ENCODE data around the gene MSRB2. TPM values are rescaled to one million over a fixed set of nuclear protein-coding genes. Genes with fewer than 3 reads are reported as not detected.
"Not testable (repeated sequence)": the region's sequence is repeated elsewhere in the genome, so short reads cannot be mapped to it uniquely, and the experiment has no call there.

The MSRB2 gene
- total RNA-seq, 2 donors from 2014 or later: 15.0 TPM

GRCh38 chr10:23063973-23064812 is 31.2 kb upstream of the MSRB2 start:
- Mint-ChIP-seq H3K4me1 (ENCODE audit: low read depth) (peaks cover 4% of the 10 kb centered on the region), H3K9me3 (peaks cover 0 to 2% of the 10 kb centered on the region in 2 donors), H3K27me3 (ENCODE audit: low read depth) (peaks cover 2% of the 10 kb centered on the region), H3K36me3 (ENCODE audit: insufficient read depth in 2 of 2) (no peaks in the 10 kb centered on the region), H3K27ac (no peak overlapping the region), H3K4me3 (no peak overlapping the region)
- ATAC-seq (replicated peaks in 1 of 2) (no peak), DNase-seq (no peak)

- H3K9me3 Mint-ChIP-seq; H3K4me3 Mint-ChIP-seq; ATAC-seq (replicated peaks in 1 of 2); H3K27me3 Mint-ChIP-seq (ENCODE audit: low read depth); H3K27ac Mint-ChIP-seq; H3K4me1 Mint-ChIP-seq (ENCODE audit: low read depth); H3K36me3 Mint-ChIP-seq (ENCODE audit: insufficient read depth in 2 of 2); DNase-seq: not testable (repeated sequence)
These were observed 30.6 kb upstream of the MSRB2 start for GRCh38 chr10:23064813-23065114.

- H3K36me3 Mint-ChIP-seq (ENCODE audit: insufficient read depth in 2 of 2): no peaks in the 10 kb centered on the region
- H3K4me3 Mint-ChIP-seq: no peak overlapping the region
- H3K9me3 Mint-ChIP-seq: no peaks in the 10 kb centered on the region
- no peak overlapping the region for H3K27ac Mint-ChIP-seq
- no peak for DNase-seq
- H3K27me3 Mint-ChIP-seq (ENCODE audit: low read depth): no peaks in the 10 kb centered on the region
- H3K4me1 Mint-ChIP-seq (ENCODE audit: low read depth): peaks cover 4% of the 10 kb centered on the region
- ATAC-seq (replicated peaks in 1 of 2): no peak
These were observed 30.0 kb upstream of the MSRB2 start for GRCh38 chr10:23065181-23065948.

- Mint-ChIP-seq H3K4me1 (ENCODE audit: low read depth) (peaks cover 4% of the 10 kb centered on the region), H3K4me3 (no peak overlapping the region), H3K9me3 (no peaks in the 10 kb centered on the region), H3K27me3 (ENCODE audit: low read depth) (no peaks in the 10 kb centered on the region), H3K27ac (no peak overlapping the region), H3K36me3 (ENCODE audit: insufficient read depth in 2 of 2) (no peaks in the 10 kb centered on the region)
- no peak for ATAC-seq (replicated peaks in 1 of 2)
- DNase-seq: no peak
These were observed 28.0 kb upstream of the MSRB2 start for GRCh38 chr10:23067337-23067736.

- ATAC-seq (replicated peaks in 1 of 2): peak in 1 of 2 donors; percentile 55
- Mint-ChIP-seq H3K36me3 (ENCODE audit: insufficient read depth in 2 of 2) (no peaks in the 10 kb centered on the region), H3K4me1 (ENCODE audit: low read depth) (peaks cover 4% of the 10 kb centered on the region), H3K27me3 (ENCODE audit: low read depth) (no peaks in the 10 kb centered on the region), H3K4me3 (peak overlapping the region in 1 of 2 donors; percentile 35), H3K27ac (no peak overlapping the region), H3K9me3 (no peaks in the 10 kb centered on the region)
- DNase-seq: peak; percentile 53 to 70
These were observed 27.2 kb upstream of the MSRB2 start for GRCh38 chr10:23067939-23068775.

- Mint-ChIP-seq H3K27ac (peak overlapping the region; percentile 30), H3K4me3 (no peak overlapping the region), H3K36me3 (ENCODE audit: insufficient read depth in 2 of 2) (no peaks in the 10 kb centered on the region), H3K4me1 (ENCODE audit: low read depth) (peaks cover 4% of the 10 kb centered on the region), H3K27me3 (ENCODE audit: low read depth) (peaks cover 7% of the 10 kb centered on the region), H3K9me3 (no peaks in the 10 kb centered on the region)
- ATAC-seq (replicated peaks in 1 of 2): peak; percentile 67 to 86
- DNase-seq: peak in 1 of 2 donors; percentile 38
These were observed 26.2 kb upstream of the MSRB2 start for GRCh38 chr10:23069019-23069815.

- DNase-seq; H3K27ac Mint-ChIP-seq; H3K36me3 Mint-ChIP-seq (ENCODE audit: insufficient read depth in 2 of 2); H3K9me3 Mint-ChIP-seq; H3K4me3 Mint-ChIP-seq; ATAC-seq (replicated peaks in 1 of 2); H3K4me1 Mint-ChIP-seq (ENCODE audit: low read depth): not testable (repeated sequence)
- peaks cover 16% of the 10 kb centered on the region for H3K27me3 Mint-ChIP-seq (ENCODE audit: low read depth)
These were observed 25.1 kb upstream of the MSRB2 start for GRCh38 chr10:23070092-23070912.

GRCh38 chr10:23070913-23071218 is 24.5 kb upstream of the MSRB2 start:
- no peak for ATAC-seq (replicated peaks in 1 of 2)
- Mint-ChIP-seq H3K4me1 (ENCODE audit: low read depth) (peaks cover 4% of the 10 kb centered on the region), H3K27me3 (ENCODE audit: low read depth) (peaks cover 22% of the 10 kb centered on the region), H3K36me3 (ENCODE audit: insufficient read depth in 2 of 2) (no peaks in the 10 kb centered on the region), H3K9me3 (no peaks in the 10 kb centered on the region), H3K4me3 (no peak overlapping the region), H3K27ac (no peak overlapping the region)
- no peak for DNase-seq

GRCh38 chr10:23072593-23072992 is 22.8 kb upstream of the MSRB2 start:
- H3K4me3 Mint-ChIP-seq; H3K4me1 Mint-ChIP-seq (ENCODE audit: low read depth); H3K36me3 Mint-ChIP-seq (ENCODE audit: insufficient read depth in 2 of 2); ATAC-seq (replicated peaks in 1 of 2); DNase-seq; H3K9me3 Mint-ChIP-seq; H3K27ac Mint-ChIP-seq: not testable (repeated sequence)
- peaks cover 34% of the 10 kb centered on the region for H3K27me3 Mint-ChIP-seq (ENCODE audit: low read depth)

GRCh38 chr10:23073527-23073926 is 21.9 kb upstream of the MSRB2 start:
- peaks cover 41% of the 10 kb centered on the region for H3K27me3 Mint-ChIP-seq (ENCODE audit: low read depth)
- DNase-seq (no peak), ATAC-seq (replicated peaks in 1 of 2) (no peak)
- H3K27ac Mint-ChIP-seq: no peak overlapping the region
- no peaks in the 10 kb centered on the region for H3K36me3 Mint-ChIP-seq (ENCODE audit: insufficient read depth in 2 of 2)
- H3K9me3 Mint-ChIP-seq: no peaks in the 10 kb centered on the region
- H3K4me3 Mint-ChIP-seq: no peak overlapping the region
- no peaks in the 10 kb centered on the region for H3K4me1 Mint-ChIP-seq (ENCODE audit: low read depth)

GRCh38 chr10:23075672-23076071 is 19.7 kb upstream of the MSRB2 start:
- peak; percentile 55 to 92 for ATAC-seq (replicated peaks in 1 of 2)
- peaks cover 58% of the 10 kb centered on the region for H3K27me3 Mint-ChIP-seq (ENCODE audit: low read depth)
- no peaks in the 10 kb centered on the region for H3K9me3 Mint-ChIP-seq
- H3K27ac Mint-ChIP-seq: no peak overlapping the region
- no peak for DNase-seq
- H3K4me3 Mint-ChIP-seq: no peak overlapping the region
- H3K36me3 Mint-ChIP-seq (ENCODE audit: insufficient read depth in 2 of 2): no peaks in the 10 kb centered on the region
- H3K4me1 Mint-ChIP-seq (ENCODE audit: low read depth): no peaks in the 10 kb centered on the region

GRCh38 chr10:23078114-23078513 is 17.3 kb upstream of the MSRB2 start:
- no peak overlapping the region for H3K27ac Mint-ChIP-seq
- no peak overlapping the region for H3K4me3 Mint-ChIP-seq
- H3K4me1 Mint-ChIP-seq (ENCODE audit: low read depth): no peaks in the 10 kb centered on the region
- no peaks in the 10 kb centered on the region for H3K36me3 Mint-ChIP-seq (ENCODE audit: insufficient read depth in 2 of 2)
- H3K9me3 Mint-ChIP-seq: no peaks in the 10 kb centered on the region
- DNase-seq (no peak), ATAC-seq (replicated peaks in 1 of 2) (no peak)
- peaks cover 74% of the 10 kb centered on the region for H3K27me3 Mint-ChIP-seq (ENCODE audit: low read depth)

All from activated T-cell treated with anti-CD3 and anti-CD28 coated beads, Interleukin-2, amount 50 U/mL, for 72 hours (primary cell).